ENCODE data around the gene DYRK1A.
A peak's percentile ranks its signal among the peaks of the same experiment; 100 is the strongest.

DYRK1A gene

DNA sequence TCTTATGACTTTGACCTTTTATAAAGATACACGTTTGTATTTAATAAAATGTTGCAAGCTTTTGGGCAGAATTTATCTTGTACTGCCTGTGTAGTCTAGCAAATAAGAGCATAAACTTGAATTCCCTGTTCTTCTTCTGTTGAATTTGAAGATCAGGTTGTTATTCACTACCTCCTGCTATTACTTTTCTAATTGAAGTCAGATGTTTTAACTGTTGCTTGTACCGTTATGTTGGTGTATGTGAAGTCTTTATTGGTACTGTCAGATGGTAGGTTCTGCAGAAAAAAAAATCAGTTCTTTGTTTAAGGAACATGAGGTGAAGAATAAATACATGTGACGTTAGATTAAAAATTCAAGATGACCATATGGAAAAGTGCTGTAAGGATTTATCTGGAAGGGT is 69.1 kb downstream of the DYRK1A start:
- Mint-ChIP-seq H3K27ac (no peak overlapping the region), H3K4me1 (peaks cover 35% of the 10 kb centered on the region), H3K27me3 (no peaks in the 10 kb centered on the region), H3K9me3 (no peaks in the 10 kb centered on the region), H3K36me3 (peaks cover 44% of the 10 kb centered on the region), H3K4me3 (no peak overlapping the region)
- no peak for ATAC-seq

DNA sequence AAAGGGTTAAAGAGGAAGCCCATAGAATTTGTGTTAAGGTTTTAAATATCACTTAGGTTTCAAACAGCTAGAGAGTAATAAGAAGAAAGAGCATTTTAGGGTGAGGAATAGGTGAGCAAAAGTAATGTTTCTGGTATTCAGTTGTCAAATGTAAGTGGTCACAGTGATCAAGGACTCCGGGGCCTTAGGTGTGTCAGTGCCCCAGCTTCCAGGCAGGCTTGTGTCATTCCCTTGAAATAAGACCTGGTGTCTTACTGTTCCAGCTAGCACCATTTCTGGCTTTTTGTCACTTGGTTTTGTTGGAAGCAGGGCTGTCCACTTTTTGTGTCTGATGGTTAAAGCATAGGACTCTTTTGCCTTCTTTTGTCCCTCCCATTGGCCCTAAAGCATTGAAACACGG is 69.6 kb downstream of the DYRK1A start:
- no peaks in the 10 kb centered on the region for H3K9me3 Mint-ChIP-seq

GRCh38 chr21:37437376-37438080 is 71.0 kb downstream of the DYRK1A start:
- Mint-ChIP-seq H3K4me1 (peaks cover 36% of the 10 kb centered on the region), H3K9me3 (no peaks in the 10 kb centered on the region), H3K36me3 (peaks cover 43% of the 10 kb centered on the region), H3K27ac (no peak overlapping the region), H3K4me3 (no peak overlapping the region), H3K27me3 (no peaks in the 10 kb centered on the region)
- ATAC-seq = no peak

More for the DNA sequence above, 69.6 kb downstream of the DYRK1A start:
- no peak for ATAC-seq
- Mint-ChIP-seq H3K4me1 (peaks cover 35% of the 10 kb centered on the region), H3K4me3 (no peak overlapping the region), H3K36me3 (peaks cover 41% of the 10 kb centered on the region), H3K27me3 (no peaks in the 10 kb centered on the region), H3K27ac (no peak overlapping the region)

GRCh38 chr21:37443683-37444082 is 77.1 kb downstream of the DYRK1A start:
- no peak overlapping the region for H3K4me3 Mint-ChIP-seq
- H3K36me3 Mint-ChIP-seq = peaks cover 40% of the 10 kb centered on the region
- H3K27ac Mint-ChIP-seq = peak overlapping the region; percentile 0
- H3K4me1 Mint-ChIP-seq = peaks cover 70% of the 10 kb centered on the region
- H3K9me3 Mint-ChIP-seq = no peaks in the 10 kb centered on the region
- ATAC-seq = no peak
- no peaks in the 10 kb centered on the region for H3K27me3 Mint-ChIP-seq

- Mint-ChIP-seq H3K4me3 (no peak overlapping the region), H3K36me3 (peaks cover 38% of the 10 kb centered on the region), H3K27me3 (no peaks in the 10 kb centered on the region), H3K27ac (no peak overlapping the region), H3K9me3 (no peaks in the 10 kb centered on the region), H3K4me1 (peaks cover 80% of the 10 kb centered on the region)
- ATAC-seq = no peak
Measured at GRCh38 chr21:37445228-37445627, 78.7 kb downstream of the DYRK1A start.

- no peak overlapping the region for H3K4me3 Mint-ChIP-seq
- peaks cover 72% of the 10 kb centered on the region for H3K4me1 Mint-ChIP-seq
- no peak for ATAC-seq
Measured at GRCh38 chr21:37446552-37446951, 80.0 kb downstream of the DYRK1A start.

GRCh38 chr21:37447288-37447936 is 80.8 kb downstream of the DYRK1A start:
- H3K4me1 Mint-ChIP-seq = peaks cover 72% of the 10 kb centered on the region
- H3K36me3 Mint-ChIP-seq = peaks cover 38% of the 10 kb centered on the region
- H3K4me3 Mint-ChIP-seq = no peak overlapping the region
- no peaks in the 10 kb centered on the region for H3K9me3 Mint-ChIP-seq
- H3K27me3 Mint-ChIP-seq = no peaks in the 10 kb centered on the region
- no peak overlapping the region for H3K27ac Mint-ChIP-seq
- ATAC-seq = no peak

More at GRCh38 chr21:37446552-37446951, 80.0 kb downstream of the DYRK1A start:
- Mint-ChIP-seq H3K9me3 (no peaks in the 10 kb centered on the region), H3K36me3 (peaks cover 38% of the 10 kb centered on the region), H3K27me3 (no peaks in the 10 kb centered on the region), H3K27ac (no peak overlapping the region)

- Mint-ChIP-seq H3K9me3 (no peaks in the 10 kb centered on the region), H3K27ac (no peak overlapping the region), H3K36me3 (peaks cover 25% of the 10 kb centered on the region), H3K4me3 (no peak overlapping the region), H3K27me3 (no peaks in the 10 kb centered on the region), H3K4me1 (peaks cover 63% of the 10 kb centered on the region)
- no peak for ATAC-seq
Measured at GRCh38 chr21:37449302-37449937, 82.8 kb downstream of the DYRK1A start.

DNA sequence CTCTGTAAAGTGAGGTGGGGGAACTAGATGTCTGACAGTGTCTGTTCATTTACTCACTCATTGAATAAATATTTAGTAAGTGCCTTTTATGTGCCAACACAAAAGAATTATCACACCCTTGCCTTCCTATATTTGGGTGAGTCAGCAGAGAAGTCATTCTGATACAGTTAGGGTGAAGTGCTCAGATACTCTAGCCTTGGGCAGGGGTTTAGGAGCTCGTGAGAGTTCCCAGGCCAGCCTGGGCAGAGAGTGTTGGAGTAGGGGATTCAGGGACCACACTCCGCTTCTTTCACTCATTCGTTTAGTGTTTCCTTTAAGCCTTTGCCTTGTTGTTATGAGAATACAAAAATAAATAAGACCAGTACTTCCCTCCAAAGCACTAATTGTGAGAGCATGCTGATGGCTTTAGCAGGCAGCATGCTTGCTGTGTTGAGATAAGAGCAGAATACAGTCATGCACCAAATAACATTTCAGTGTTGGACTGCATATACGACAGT is 83.9 kb downstream of the DYRK1A start:
- peaks cover 63% of the 10 kb centered on the region for H3K4me1 Mint-ChIP-seq
- H3K27ac Mint-ChIP-seq = no peak overlapping the region
- H3K9me3 Mint-ChIP-seq = no peaks in the 10 kb centered on the region
- no peaks in the 10 kb centered on the region for H3K27me3 Mint-ChIP-seq
- no peak overlapping the region for H3K4me3 Mint-ChIP-seq
- no peak for ATAC-seq
- H3K36me3 Mint-ChIP-seq = peaks cover 21% of the 10 kb centered on the region

DNA sequence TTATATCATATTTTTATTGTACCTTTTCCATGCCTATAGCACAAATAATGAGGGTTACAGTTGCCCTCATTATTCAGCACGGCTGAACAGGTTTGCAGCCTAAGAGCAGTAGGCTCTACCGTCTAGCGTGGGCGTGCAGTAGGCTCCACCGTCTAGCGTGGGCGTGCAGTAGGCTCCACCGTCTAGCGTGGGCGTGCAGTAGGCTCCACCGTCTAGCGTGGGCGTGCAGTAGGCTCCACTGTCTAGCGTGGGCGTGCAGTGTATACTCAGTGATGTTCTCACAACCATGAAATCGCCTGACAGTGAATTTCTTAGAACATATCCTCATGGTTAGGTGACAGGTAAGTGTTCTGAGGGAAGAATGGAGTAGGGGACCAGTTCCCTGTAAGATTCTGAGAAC is 84.9 kb downstream of the DYRK1A start:
- H3K4me1 Mint-ChIP-seq = peaks cover 69% of the 10 kb centered on the region
- no peak for ATAC-seq
- peak overlapping the region; percentile 1 for H3K27ac Mint-ChIP-seq
- no peak overlapping the region for H3K4me3 Mint-ChIP-seq
- H3K36me3 Mint-ChIP-seq = peaks cover 21% of the 10 kb centered on the region
- H3K27me3 Mint-ChIP-seq = no peaks in the 10 kb centered on the region
- H3K9me3 Mint-ChIP-seq = no peaks in the 10 kb centered on the region

- Mint-ChIP-seq H3K36me3 (peaks cover 21% of the 10 kb centered on the region), H3K4me1 (peaks cover 69% of the 10 kb centered on the region), H3K27ac (peak overlapping the region; percentile 1), H3K9me3 (no peaks in the 10 kb centered on the region), H3K27me3 (no peaks in the 10 kb centered on the region), H3K4me3 (no peak overlapping the region)
- ATAC-seq = no peak
Measured at GRCh38 chr21:37452227-37452626, 85.7 kb downstream of the DYRK1A start.

- H3K9me3 Mint-ChIP-seq = no peaks in the 10 kb centered on the region
- H3K36me3 Mint-ChIP-seq = peaks cover 21% of the 10 kb centered on the region
- H3K27me3 Mint-ChIP-seq = no peaks in the 10 kb centered on the region
- H3K4me1 Mint-ChIP-seq = peaks cover 73% of the 10 kb centered on the region
- ATAC-seq = no peak
- H3K4me3 Mint-ChIP-seq = no peak overlapping the region
- no peak overlapping the region for H3K27ac Mint-ChIP-seq
Measured at GRCh38 chr21:37453350-37453749, 86.8 kb downstream of the DYRK1A start.

DNA sequence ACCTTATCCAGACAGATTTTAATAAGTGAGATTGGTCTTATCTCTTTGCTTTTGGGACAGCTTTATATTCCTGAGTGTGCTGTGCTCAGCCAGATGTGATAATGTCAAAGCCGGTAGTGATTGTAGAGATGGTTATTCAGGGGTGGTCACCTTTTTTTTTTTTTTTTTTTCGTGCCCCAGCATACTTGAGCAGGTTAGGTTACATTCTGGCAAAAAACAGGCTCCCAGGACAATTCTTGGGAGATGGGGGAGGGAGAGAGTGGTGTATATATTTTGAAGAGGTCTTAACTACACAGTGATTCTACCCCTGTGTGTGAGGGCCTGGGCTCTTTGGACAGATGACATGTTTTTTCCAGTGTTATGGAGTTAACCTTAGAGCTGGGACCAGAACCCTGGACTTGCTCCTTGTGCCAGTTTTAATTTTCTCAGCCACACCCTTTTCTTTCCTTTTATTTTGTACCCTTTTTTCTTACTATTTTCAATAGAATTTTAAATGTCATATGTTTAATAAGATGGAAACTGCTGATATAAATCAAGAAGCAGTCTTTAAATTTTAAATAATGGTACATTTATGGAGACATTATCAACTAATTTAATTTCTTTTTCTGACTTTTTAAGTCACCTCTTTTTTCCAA is 88.4 kb downstream of the DYRK1A start:
- H3K36me3 Mint-ChIP-seq = peaks cover 13% of the 10 kb centered on the region
- H3K27me3 Mint-ChIP-seq = no peaks in the 10 kb centered on the region
- no peak for ATAC-seq
- H3K4me3 Mint-ChIP-seq = no peak overlapping the region
- H3K4me1 Mint-ChIP-seq = peaks cover 72% of the 10 kb centered on the region
- H3K27ac Mint-ChIP-seq = peak overlapping the region; percentile 48
- no peaks in the 10 kb centered on the region for H3K9me3 Mint-ChIP-seq

GRCh38 chr21:37455504-37455911 is 88.9 kb downstream of the DYRK1A start:
- Mint-ChIP-seq H3K27me3 (no peaks in the 10 kb centered on the region), H3K27ac (peak overlapping the region; percentile 48), H3K4me3 (no peak overlapping the region), H3K36me3 (peaks cover 8% of the 10 kb centered on the region), H3K9me3 (no peaks in the 10 kb centered on the region), H3K4me1 (peaks cover 67% of the 10 kb centered on the region)
- no peak for ATAC-seq

DNA sequence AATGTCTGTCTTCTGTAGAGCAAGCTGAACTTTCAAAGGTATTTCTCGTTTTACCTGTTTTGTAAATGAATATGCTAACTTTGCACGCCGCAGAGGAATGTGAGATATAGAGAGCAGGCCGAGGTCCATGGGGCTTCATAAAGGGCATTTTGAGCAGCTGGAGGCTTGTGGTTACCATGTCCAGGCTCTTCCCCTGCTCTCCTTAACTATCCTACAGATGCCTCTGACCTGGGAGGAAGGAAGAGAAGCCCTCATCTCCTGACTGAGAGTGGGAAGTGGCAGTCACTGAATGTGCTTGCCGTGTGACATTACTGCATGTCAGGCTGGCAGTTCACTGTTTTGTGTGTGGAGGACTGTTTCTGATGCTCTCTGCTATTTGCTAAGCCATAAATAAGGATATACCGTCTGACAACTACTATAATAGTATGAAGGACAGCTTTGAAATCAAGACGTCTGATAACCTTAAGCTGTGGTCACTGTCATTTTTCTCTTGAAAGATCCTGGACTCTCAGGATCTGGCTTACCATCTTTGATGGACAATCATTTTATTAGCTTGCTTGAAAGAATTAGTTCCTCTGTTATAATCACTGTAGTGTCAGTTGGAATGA is 92.2 kb downstream of the DYRK1A start:
- Mint-ChIP-seq H3K4me3 (no peak overlapping the region), H3K9me3 (no peaks in the 10 kb centered on the region), H3K27ac (no peak overlapping the region), H3K4me1 (peaks cover 73% of the 10 kb centered on the region), H3K36me3 (no peaks in the 10 kb centered on the region), H3K27me3 (no peaks in the 10 kb centered on the region)
- ATAC-seq = no peak

All from stimulated activated memory B cell treated with anti-CD40 and anti-IgM and Interleukin-4, amounts not matched to agents 10 μg/mL and 1 μg/mL and 100 μg/mL, for 72 hours (primary cell).